Astrocyte of the spinal cord (primary cell): Measurements from ENCODE around the gene GGN.
A peak's percentile ranks its signal among the peaks of the same experiment; 100 is the strongest.

Experiments
- DNase-seq: peaks from one replicate; pipeline ENCODE4 v3.0.0; 2011; ENCODE audit warnings: low read depth, low spot score
- H3K4me3 ChIP-seq: 2 replicates; pipeline ENCODE4 v1.5.1; 2011; ENCODE audit warnings: low read depth, mild to moderate bottlenecking, low read length, moderate library complexity
- in situ Hi-C: cut with HindIII; loops from 2 replicates; pipeline ENCODE4 v1.10.0; 2017; ENCODE audit warnings: low sequenced_read_pairs
- TF ChIP-seq, protein P1 (sequence below): IDR thresholded peaks from 2 replicates; pipeline ENCODE4 v1.5.1; 2012; ENCODE audit warnings: low read depth, mild to moderate bottlenecking, low read length, inconsistent platforms

GGN gene

DNA sequence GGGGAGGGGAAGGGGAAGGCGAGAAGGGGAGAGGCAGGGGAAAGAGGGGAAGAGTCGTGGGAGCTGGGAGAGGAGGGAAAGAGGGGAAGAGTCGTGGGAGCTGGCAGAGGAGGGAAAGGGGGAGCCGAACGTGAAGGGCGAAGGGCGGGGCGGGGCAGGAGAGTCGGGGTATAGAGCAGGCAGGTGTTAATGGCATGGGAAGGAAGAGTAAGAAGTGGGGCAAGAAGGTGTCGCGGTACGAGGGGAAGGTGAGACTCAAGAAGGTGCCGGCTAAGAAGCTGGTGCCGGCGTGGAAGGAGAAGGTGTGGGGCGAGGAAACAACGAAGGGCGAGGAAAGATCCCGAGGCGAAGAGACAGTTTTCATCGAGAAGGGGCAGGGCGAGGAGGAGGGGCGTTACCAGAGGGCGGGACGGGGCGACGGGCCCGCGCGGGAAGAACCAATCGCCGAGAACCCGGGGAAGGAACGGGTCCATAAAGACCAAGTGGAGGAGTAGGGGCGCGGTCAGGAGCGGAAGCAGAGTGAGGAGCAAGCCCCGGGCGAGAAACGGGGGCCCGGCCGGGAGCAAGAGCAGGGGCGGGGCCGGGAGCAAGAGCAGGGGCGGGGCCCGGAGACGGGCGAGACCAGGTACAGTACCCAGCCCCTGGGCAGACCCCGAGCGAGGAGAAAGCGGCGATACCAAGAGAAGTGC lies 51.7 kb downstream of the GGN start:
- peak; percentile 96 for DNase-seq
- TF ChIP-seq, protein P1, sequence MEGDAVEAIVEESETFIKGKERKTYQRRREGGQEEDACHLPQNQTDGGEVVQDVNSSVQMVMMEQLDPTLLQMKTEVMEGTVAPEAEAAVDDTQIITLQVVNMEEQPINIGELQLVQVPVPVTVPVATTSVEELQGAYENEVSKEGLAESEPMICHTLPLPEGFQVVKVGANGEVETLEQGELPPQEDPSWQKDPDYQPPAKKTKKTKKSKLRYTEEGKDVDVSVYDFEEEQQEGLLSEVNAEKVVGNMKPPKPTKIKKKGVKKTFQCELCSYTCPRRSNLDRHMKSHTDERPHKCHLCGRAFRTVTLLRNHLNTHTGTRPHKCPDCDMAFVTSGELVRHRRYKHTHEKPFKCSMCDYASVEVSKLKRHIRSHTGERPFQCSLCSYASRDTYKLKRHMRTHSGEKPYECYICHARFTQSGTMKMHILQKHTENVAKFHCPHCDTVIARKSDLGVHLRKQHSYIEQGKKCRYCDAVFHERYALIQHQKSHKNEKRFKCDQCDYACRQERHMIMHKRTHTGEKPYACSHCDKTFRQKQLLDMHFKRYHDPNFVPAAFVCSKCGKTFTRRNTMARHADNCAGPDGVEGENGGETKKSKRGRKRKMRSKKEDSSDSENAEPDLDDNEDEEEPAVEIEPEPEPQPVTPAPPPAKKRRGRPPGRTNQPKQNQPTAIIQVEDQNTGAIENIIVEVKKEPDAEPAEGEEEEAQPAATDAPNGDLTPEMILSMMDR: no peak
- H3K4me3 ChIP-seq: peak overlapping the region; percentile 55
- in situ Hi-C loops: no loop called here
